ENCODE measurements around the gene ERVW-1. TPM values are rescaled to one million over a fixed set of nuclear protein-coding genes. Genes with fewer than 3 reads are reported as not detected.
A peak's percentile ranks its signal among the peaks of the same experiment; 100 is the strongest.

The ERVW-1 gene
- total RNA-seq, 1 donor from 2014 or later: not detected

GRCh38 chr7:92496876-92497275 is 19.1 kb upstream of the ERVW-1 start:
- Histone ChIP-seq H3K27ac (peak overlapping the region; percentile 49), H3K4me1 (no peaks in the 10 kb centered on the region), H3F3A (ENCODE audit: low read depth) (no peaks in the 10 kb centered on the region), H4K20me1 (ENCODE audit: low read depth) (no peaks in the 10 kb centered on the region), H3K79me2 (ENCODE audit: low read depth) (no peaks in the 10 kb centered on the region), H3K9me3 (ENCODE audit: low read depth) (no peaks in the 10 kb centered on the region), H3K4me2 (no peak overlapping the region), H3K4me3 (no peak overlapping the region), H3K9ac (no peak overlapping the region), H3K36me3 (peaks cover 17% of the 10 kb centered on the region), H2AFZ (replicated peaks) (no peak overlapping the region), H3K27me3 (no peaks in the 10 kb centered on the region)
- Mint-ChIP-seq H3K36me3 (peaks cover 23% of the 10 kb centered on the region), H3K4me1 (no peaks in the 10 kb centered on the region), H3K27ac (no peak overlapping the region), H3K9me3 (no peaks in the 10 kb centered on the region), H3K4me3 (no peak overlapping the region), H3K27me3 (ENCODE audit: insufficient read depth, low read depth) (no peaks in the 10 kb centered on the region)
- no peak for TF ChIP-seq CTCF (IDR thresholded peaks at IDR 0.05)
- no peak for TF ChIP-seq EZH2 (IDR thresholded peaks at IDR 0.05)
- TF ChIP-seq EZH2phosphoT487 (IDR thresholded peaks at IDR 0.05): no peak
- DNase-seq (ENCODE audit: low spot score): no peak

GRCh38 chr7:92489634-92490033 is 11.9 kb upstream of the ERVW-1 start:
- H3K9ac ChIP-seq: no peak overlapping the region
- no peaks in the 10 kb centered on the region for H3K79me2 ChIP-seq (ENCODE audit: low read depth)
- no peaks in the 10 kb centered on the region for H3F3A ChIP-seq (ENCODE audit: low read depth)
- Mint-ChIP-seq H3K4me1 (no peaks in the 10 kb centered on the region), H3K36me3 (peaks cover 12% of the 10 kb centered on the region), H3K4me3 (no peak overlapping the region), H3K9me3 (no peaks in the 10 kb centered on the region), H3K27ac (no peak overlapping the region), H3K27me3 (ENCODE audit: insufficient read depth, low read depth) (no peaks in the 10 kb centered on the region)
- no peaks in the 10 kb centered on the region for H3K27me3 ChIP-seq
- no peaks in the 10 kb centered on the region for H3K4me1 ChIP-seq
- no peak for TF ChIP-seq EZH2phosphoT487 (IDR thresholded peaks at IDR 0.05)
- TF ChIP-seq CTCF (IDR thresholded peaks at IDR 0.05): no peak
- no peak for TF ChIP-seq EZH2 (IDR thresholded peaks at IDR 0.05)
- H3K27ac ChIP-seq: no peak overlapping the region
- H3K4me2 ChIP-seq: no peak overlapping the region
- H2AFZ ChIP-seq (replicated peaks): no peak overlapping the region
- H3K9me3 ChIP-seq (ENCODE audit: low read depth): no peaks in the 10 kb centered on the region
- H3K4me3 ChIP-seq: no peak overlapping the region
- DNase-seq (ENCODE audit: low spot score): no peak
- no peaks in the 10 kb centered on the region for H4K20me1 ChIP-seq (ENCODE audit: low read depth)
- H3K36me3 ChIP-seq: peaks cover 8% of the 10 kb centered on the region

- DNase-seq (ENCODE audit: low spot score): no peak
- no peaks in the 10 kb centered on the region for H3K4me1 ChIP-seq
- Mint-ChIP-seq H3K27me3 (ENCODE audit: insufficient read depth, low read depth) (no peaks in the 10 kb centered on the region), H3K27ac (no peak overlapping the region), H3K36me3 (peaks cover 12% of the 10 kb centered on the region), H3K4me3 (no peak overlapping the region), H3K4me1 (no peaks in the 10 kb centered on the region), H3K9me3 (no peaks in the 10 kb centered on the region)
- no peak overlapping the region for H2AFZ ChIP-seq (replicated peaks)
- H3F3A ChIP-seq (ENCODE audit: low read depth): no peaks in the 10 kb centered on the region
- no peaks in the 10 kb centered on the region for H4K20me1 ChIP-seq (ENCODE audit: low read depth)
- H3K36me3 ChIP-seq: no peaks in the 10 kb centered on the region
- no peak overlapping the region for H3K4me3 ChIP-seq
- no peak overlapping the region for H3K27ac ChIP-seq
- H3K79me2 ChIP-seq (ENCODE audit: low read depth): no peaks in the 10 kb centered on the region
- TF ChIP-seq EZH2phosphoT487 (IDR thresholded peaks at IDR 0.05) (no peak), EZH2 (IDR thresholded peaks at IDR 0.05) (no peak), CTCF (IDR thresholded peaks at IDR 0.05) (no peak)
- no peak overlapping the region for H3K9ac ChIP-seq
- no peaks in the 10 kb centered on the region for H3K27me3 ChIP-seq
- H3K4me2 ChIP-seq: no peak overlapping the region
- no peaks in the 10 kb centered on the region for H3K9me3 ChIP-seq (ENCODE audit: low read depth)
These were observed 10.1 kb upstream of the ERVW-1 start for GRCh38 chr7:92487804-92488203.
